NCI-H1436 treated with DMSO at 0.1 percent for 48 hours (cell line): ENCODE measurements around the gene BTBD6.
"Not testable (repeated sequence)": the region's sequence is repeated elsewhere in the genome, so short reads cannot be mapped to it uniquely, and the experiment has no call there.

ENCODE experiments used
- DNase-seq: peaks from one replicate; lab custom pipeline; 2025; lab: John Stamatoyannopoulos, UW

Gene BTBD6

DNA sequence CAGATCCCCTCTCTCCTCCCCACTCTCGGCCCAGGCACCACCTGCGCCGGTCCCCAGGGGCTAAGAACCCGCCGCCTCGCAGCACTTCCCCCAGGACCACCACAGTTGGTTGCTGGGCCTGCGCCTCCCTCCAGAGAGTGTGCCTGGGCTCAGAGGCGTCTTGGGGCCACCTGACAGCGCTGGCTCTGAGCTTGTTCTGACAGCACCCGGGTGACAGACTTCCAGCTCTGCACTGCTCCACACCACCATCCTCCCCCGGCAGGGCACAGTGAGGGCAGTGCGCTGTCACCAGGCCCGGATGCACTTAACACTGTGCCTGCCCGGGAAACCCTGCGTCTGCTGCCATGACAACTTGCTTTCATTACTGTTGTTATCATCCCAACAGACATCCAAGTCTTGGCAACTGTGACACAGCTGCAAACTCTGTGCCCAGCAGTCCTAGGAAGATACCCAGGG lies 45.8 kb downstream of the BTBD6 start:
- DNase-seq = peak; percentile 30

DNA sequence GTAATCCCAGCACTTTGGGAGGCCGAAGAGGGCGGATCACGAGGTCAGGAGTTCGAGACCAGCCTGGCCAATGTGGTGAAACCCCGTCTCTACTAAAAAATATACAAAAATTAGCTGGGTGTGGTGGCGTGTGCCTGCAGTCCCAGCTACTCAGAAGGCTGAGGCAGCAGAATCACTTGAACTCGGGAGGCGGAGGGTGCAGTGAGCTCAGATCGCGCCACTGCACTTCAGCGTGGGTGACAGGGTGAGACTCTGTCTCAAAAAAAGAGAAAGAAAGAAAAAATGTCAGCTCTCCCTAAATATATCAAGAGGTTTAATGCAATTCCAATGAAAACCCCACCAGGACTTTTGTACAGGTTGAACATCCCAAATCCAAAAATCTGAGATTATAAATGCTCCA lies 49.0 kb downstream of the BTBD6 start:
- DNase-seq = not testable (repeated sequence)

DNA sequence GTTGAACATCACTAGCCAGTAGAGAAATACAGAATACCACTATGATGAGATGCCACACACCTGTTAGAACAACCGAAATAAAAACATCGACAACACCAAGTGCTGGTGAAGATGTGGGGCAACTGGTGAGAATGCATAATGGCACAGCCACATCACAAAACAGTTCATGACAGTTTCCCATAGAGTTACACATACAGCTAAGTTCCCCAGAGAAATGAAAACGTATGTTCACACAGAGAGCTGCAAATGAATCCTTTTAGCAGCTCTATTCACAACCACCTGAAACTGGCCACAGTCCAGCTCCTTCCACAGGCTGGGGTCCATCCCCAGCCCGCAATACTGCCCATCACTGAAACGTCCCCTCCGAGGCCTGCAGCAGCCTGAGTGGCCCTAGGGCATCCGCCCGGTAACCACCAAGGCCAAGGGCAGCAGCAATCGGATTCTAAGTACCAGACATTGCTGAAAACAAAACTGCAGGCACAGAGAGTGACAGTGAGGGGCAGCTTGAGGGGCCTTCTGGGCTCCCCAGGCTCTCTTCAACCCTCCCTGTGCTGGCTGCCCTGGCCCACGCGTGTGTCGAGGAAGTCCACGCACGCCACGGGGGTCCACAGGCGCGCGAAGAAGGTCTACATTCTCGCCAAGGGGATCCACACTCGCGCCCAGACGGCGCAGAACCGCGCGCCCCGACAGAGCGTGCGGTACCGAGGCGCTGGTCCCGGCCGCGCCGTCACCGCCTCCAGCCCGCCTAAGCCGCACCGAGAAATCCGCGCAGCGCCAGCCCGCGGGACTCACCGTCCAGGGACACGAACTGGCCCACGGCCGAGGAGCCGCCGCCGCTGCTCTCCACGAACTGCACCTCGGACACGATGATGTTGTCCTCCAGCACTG lies 51.6 kb downstream of the BTBD6 start:
- no peak for DNase-seq
